A673 (cell line): ENCODE data around the gene FBLN2. TPM values are rescaled to one million over a fixed set of nuclear protein-coding genes. Genes with fewer than 3 reads are reported as not detected.

Source experiments
- BruUV-seq: library from RNA; stranded (reverse); fragments of 400-500 nt; replicated peaks from 2 replicates; lab custom pipeline; 2021; lab: Mats Ljungman, UMichigan
- CTCF ChIA-PET: fragments of 300-600 bp; sonication (Branson Sonifier 250); formaldehyde crosslinking; loops from one replicate; lab custom pipeline; 2022; ENCODE audit warnings: antibody characterized with exemption; lab: Charles Lee
- POLR2A ChIA-PET: fragments of 300-600 bp; sonication (Branson Sonifier 250); formaldehyde crosslinking; loops from one replicate; lab custom pipeline; 2022; ENCODE audit warnings: antibody characterized with exemption; ENCODE audit not compliant: low non-redundant PET; lab: Charles Lee
- DNase-seq: peaks from one replicate; pipeline ENCODE4 v3.0.0-alpha.2; 2015; ENCODE audit warnings: low spot score
- H3K27ac ChIP-seq: fragments of 200-600 bp; sonication (generic); 2 replicates; pipeline ENCODE4 v1.5.1; 2016; ENCODE audit warnings: mixed run types, low read depth, mild to moderate bottlenecking, mixed read lengths, antibody characterized with exemption, low read length; ENCODE audit not compliant: poor library complexity, severe bottlenecking
- H3K27me3 ChIP-seq: fragments of 200-600 bp; sonication (generic); replicated peaks from 2 replicates; pipeline ENCODE4 v1.6.1; 2017; ENCODE audit warnings: mixed run types, low read depth, mild to moderate bottlenecking, mixed read lengths, antibody characterized with exemption, low read length; ENCODE audit not compliant: insufficient read depth, poor library complexity
- H3K36me3 ChIP-seq: fragments of 200-600 bp; sonication (generic); 2 replicates; pipeline ENCODE4 v1.6.1; 2016; ENCODE audit warnings: mixed run types, mild to moderate bottlenecking, mixed read lengths, antibody characterized with exemption, low read length; ENCODE audit not compliant: insufficient read depth, poor library complexity, severe bottlenecking
- H3K4me1 ChIP-seq: fragments of 200-600 bp; sonication (generic); 2 replicates; pipeline ENCODE4 v1.6.1; 2017; ENCODE audit warnings: mixed run types, mild to moderate bottlenecking, mixed read lengths, antibody characterized with exemption, low read length; ENCODE audit not compliant: insufficient read depth, poor library complexity, severe bottlenecking
- H3K4me3 ChIP-seq: fragments of 200-600 bp; sonication (generic); 2 replicates; pipeline ENCODE4 v1.5.1; 2016; ENCODE audit warnings: low read depth, mixed run types, mild to moderate bottlenecking, mixed read lengths, low read length; ENCODE audit not compliant: poor library complexity, severe bottlenecking
- H3K9me3 ChIP-seq: fragments of 200-600 bp; sonication (generic); 2 replicates; pipeline ENCODE4 v1.6.1; 2016; ENCODE audit warnings: mixed run types, low read depth, mild to moderate bottlenecking, mixed read lengths, antibody characterized with exemption, low read length; ENCODE audit not compliant: poor library complexity, severe bottlenecking
- EZH2 ChIP-seq: fragments of 200-600 bp; sonication (generic); IDR thresholded peaks from 2 replicates; pipeline ENCODE4 v1.6.1; 2017; ENCODE audit warnings: borderline replicate concordance, low read depth, mild to moderate bottlenecking, mixed read lengths, antibody characterized with exemption, low read length; ENCODE audit not compliant: poor library complexity, severe bottlenecking
- intact Hi-C: fragments of 100-400 bp; cut with micrococcal nuclease; formaldehyde crosslinking; loops from one replicate; pipeline ENCODE4 v1.10.0; 2022; ENCODE audit not compliant: unreplicated experiment
- total RNA-seq: library from RNA; stranded (reverse); gene quantifications from 2 replicates; pipeline ENCODE4 v1.2.3, GENCODE V29; 2021
- TF ChIP-seq, protein P1 (sequence below): fragments of 300-800, 200-600 bp; sonication (generic); conservative IDR thresholded peaks from 2 replicates; pipeline ENCODE4 v1.5.1; 2017; ENCODE audit warnings: low read depth, mild to moderate bottlenecking, antibody characterized with exemption, low read length, moderate library complexity, mixed read lengths

Gene FBLN2
- total RNA-seq, 1 experiment from 2014 or later = 0.71 TPM

DNA sequence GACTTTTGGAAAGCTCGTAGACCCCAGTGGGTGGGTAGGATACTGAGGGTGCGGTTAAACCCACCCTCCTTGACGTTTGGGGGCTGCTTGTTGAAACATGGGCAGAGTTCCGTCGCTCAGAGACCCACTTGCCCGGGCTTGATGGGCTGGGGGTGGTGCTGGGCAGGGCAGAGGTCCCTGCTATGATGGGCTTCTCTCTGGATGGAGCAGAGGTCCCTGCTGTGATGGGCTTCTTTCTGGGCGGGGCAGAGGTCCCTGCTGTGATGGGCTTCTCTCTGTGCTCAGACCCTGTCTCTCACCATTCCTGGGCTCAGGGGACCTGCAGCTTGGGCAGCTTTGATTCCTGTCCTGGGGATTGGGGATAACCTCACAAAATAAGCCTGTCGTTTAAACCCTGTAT lies 45.2 kb downstream of the FBLN2 start:
- H3K36me3 ChIP-seq = no peaks in the 10 kb centered on the region
- ChIA-PET CTCF (no interaction called here), POLR2A (no interaction called here)
- H3K9me3 ChIP-seq = no peaks in the 10 kb centered on the region
- H3K4me3 ChIP-seq = no peak overlapping the region
- intact Hi-C loops = no loop called here
- no peak for TF ChIP-seq EZH2
- TF ChIP-seq, protein P1, sequence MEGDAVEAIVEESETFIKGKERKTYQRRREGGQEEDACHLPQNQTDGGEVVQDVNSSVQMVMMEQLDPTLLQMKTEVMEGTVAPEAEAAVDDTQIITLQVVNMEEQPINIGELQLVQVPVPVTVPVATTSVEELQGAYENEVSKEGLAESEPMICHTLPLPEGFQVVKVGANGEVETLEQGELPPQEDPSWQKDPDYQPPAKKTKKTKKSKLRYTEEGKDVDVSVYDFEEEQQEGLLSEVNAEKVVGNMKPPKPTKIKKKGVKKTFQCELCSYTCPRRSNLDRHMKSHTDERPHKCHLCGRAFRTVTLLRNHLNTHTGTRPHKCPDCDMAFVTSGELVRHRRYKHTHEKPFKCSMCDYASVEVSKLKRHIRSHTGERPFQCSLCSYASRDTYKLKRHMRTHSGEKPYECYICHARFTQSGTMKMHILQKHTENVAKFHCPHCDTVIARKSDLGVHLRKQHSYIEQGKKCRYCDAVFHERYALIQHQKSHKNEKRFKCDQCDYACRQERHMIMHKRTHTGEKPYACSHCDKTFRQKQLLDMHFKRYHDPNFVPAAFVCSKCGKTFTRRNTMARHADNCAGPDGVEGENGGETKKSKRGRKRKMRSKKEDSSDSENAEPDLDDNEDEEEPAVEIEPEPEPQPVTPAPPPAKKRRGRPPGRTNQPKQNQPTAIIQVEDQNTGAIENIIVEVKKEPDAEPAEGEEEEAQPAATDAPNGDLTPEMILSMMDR = no peak
- no peaks in the 10 kb centered on the region for H3K4me1 ChIP-seq
- DNase-seq = no peak
- H3K27me3 ChIP-seq = no peaks in the 10 kb centered on the region
- BruUV-seq = no TSS peak
- no peak overlapping the region for H3K27ac ChIP-seq

DNA sequence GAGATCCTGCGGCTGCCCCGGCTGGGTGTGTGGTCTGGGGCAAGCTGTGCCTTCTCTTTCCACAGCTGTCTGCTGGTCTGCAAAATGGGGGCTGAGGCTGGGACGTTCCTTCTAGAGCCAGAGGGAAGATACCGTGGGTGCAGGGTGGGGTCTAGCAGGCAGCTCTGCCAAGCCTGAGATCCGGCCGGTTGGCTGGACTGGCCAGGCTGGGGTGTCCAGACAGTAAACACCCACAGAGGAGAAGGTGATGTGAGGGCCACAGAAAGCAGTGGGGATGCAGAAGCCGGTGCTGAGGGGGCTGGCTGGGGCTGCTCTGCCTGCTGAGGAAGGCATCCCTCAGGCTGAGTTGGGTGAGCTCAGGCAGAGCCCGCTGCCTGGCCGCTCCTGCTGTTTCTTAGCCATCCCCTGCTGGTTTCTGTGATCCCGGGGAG lies 46.1 kb downstream of the FBLN2 start:
- no peak for TF ChIP-seq EZH2
- TF ChIP-seq, protein P1 = no peak
- DNase-seq = no peak
- ChIA-PET CTCF (interaction anchor here (0.5 kb wide), 1 partner anchor 1116 kb away, joined by 3 read pairs; no protein-coding TSS in a partner anchor), POLR2A (no interaction called here)
- BruUV-seq = no TSS peak
- Histone ChIP-seq H3K27ac (no peak overlapping the region), H3K4me1 (no peaks in the 10 kb centered on the region), H3K4me3 (no peak overlapping the region), H3K9me3 (no peaks in the 10 kb centered on the region), H3K27me3 (no peaks in the 10 kb centered on the region), H3K36me3 (no peaks in the 10 kb centered on the region)
- intact Hi-C loops = no loop called here

DNA sequence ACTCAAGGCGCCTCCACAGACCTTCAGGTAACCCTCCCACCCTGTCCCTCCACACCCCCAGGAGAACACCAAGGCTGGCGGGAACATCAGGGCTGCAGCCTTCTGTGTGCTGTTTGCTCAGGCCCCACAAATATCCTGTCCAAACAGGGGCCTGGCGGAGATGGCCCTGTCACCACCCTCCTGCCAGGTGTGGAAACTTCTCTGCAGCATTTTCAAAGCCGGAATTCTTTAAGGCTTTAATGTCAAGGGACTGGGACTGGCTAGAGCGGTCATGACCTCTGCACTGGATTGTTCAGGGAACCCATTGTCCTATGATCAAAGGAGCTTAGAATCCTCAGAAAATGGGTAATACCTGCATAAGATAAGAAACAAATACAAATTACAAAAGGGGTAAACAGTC lies 46.6 kb downstream of the FBLN2 start:
- POLR2A ChIA-PET = no interaction called here
- Histone ChIP-seq H3K4me3 (no peak overlapping the region), H3K9me3 (no peaks in the 10 kb centered on the region), H3K27ac (no peak overlapping the region), H3K27me3 (no peaks in the 10 kb centered on the region), H3K36me3 (no peaks in the 10 kb centered on the region), H3K4me1 (no peaks in the 10 kb centered on the region)
- CTCF ChIA-PET = no interaction called here
- no TSS peak for BruUV-seq
- DNase-seq = no peak
- intact Hi-C loops = no loop called here
- TF ChIP-seq, protein P1 = no peak
- TF ChIP-seq EZH2 = no peak
